Testis (tissue), 2 donors: Measurements from ENCODE around the gene AMDHD2.

Experiments used
- CTCF ChIP-seq, 3 experiments: fragments of 450-650 bp in 2 of 3; fragments of 200-600 bp in 1 of 3; sonication (generic) in 1 of 3; IDR thresholded peaks; one replicate each; pipeline ENCODE4 v1.5.1; 2016 to 2019; ENCODE audit warnings: antibody characterized with exemption in 3 of 3, mild to moderate bottlenecking in 2 of 3, moderate library complexity in 1 of 3
- POLR2A ChIP-seq: fragments of 450-650 bp; IDR thresholded peaks from one replicate; pipeline ENCODE4 v1.6.1; 2017; ENCODE audit warnings: antibody characterized with exemption, mild to moderate bottlenecking, moderate library complexity

GRCh38 chr16:2529061-2529931 lies 9.1 kb downstream of the AMDHD2 start:
- TF ChIP-seq CTCF (IDR thresholded peaks at IDR 0.05) (no peak), POLR2A (no peak)
